CD4-positive, alpha-beta T cell treated with Interleukin-4 for 1 hour (primary cell): ENCODE data around the gene SPRY1.
A peak's percentile ranks its signal among the peaks of the same experiment; 100 is the strongest.

ENCODE experiments used
- DNase-seq, 2 donors: peaks; one replicate each; pipeline ENCODE4 v3.0.0-alpha.2; 2020 to 2022

The SPRY1 gene

GRCh38 chr4:123412091-123412505, 15.5 kb downstream of the SPRY1 start:
- DNase-seq, result no peak

GRCh38 chr4:123412700-123413512, 16.3 kb downstream of the SPRY1 start:
- no peak for DNase-seq

GRCh38 chr4:123415576-123415975, 19.0 kb downstream of the SPRY1 start:
- no peak for DNase-seq

- peak; percentile 26 to 42 for DNase-seq
Observed at GRCh38 chr4:123415977-123416376, 19.4 kb downstream of the SPRY1 start.

- DNase-seq, result no peak
Observed at GRCh38 chr4:123417813-123418212, 21.2 kb downstream of the SPRY1 start.

- DNase-seq, result no peak
Observed at GRCh38 chr4:123418351-123418931, 21.8 kb downstream of the SPRY1 start.

GRCh38 chr4:123419885-123420755, 23.5 kb downstream of the SPRY1 start:
- DNase-seq, result no peak

- DNase-seq, result peak in 1 of 2 donors; percentile 49
Observed at GRCh38 chr4:123421227-123421936, 24.8 kb downstream of the SPRY1 start.

GRCh38 chr4:123421937-123422781, 25.6 kb downstream of the SPRY1 start:
- peak in 1 of 2 donors; percentile 34 for DNase-seq

GRCh38 chr4:123423819-123424218, 27.2 kb downstream of the SPRY1 start:
- DNase-seq, result no peak

- DNase-seq, result no peak
Observed at GRCh38 chr4:123427951-123428350, 31.4 kb downstream of the SPRY1 start.

GRCh38 chr4:123430031-123430430, 33.4 kb downstream of the SPRY1 start:
- DNase-seq, result no peak

GRCh38 chr4:123430501-123430900, 33.9 kb downstream of the SPRY1 start:
- DNase-seq, result no peak

- DNase-seq, result no peak
Observed at GRCh38 chr4:123433573-123433972, 37.0 kb downstream of the SPRY1 start.

- no peak for DNase-seq
Observed at GRCh38 chr4:123433976-123434375, 37.4 kb downstream of the SPRY1 start.

- DNase-seq, result no peak
Observed at GRCh38 chr4:123435246-123436113, 38.9 kb downstream of the SPRY1 start.

GRCh38 chr4:123438031-123438430, 41.4 kb downstream of the SPRY1 start:
- no peak for DNase-seq

- DNase-seq, result peak in 1 of 2 donors; percentile 49
Observed at GRCh38 chr4:123443401-123444289, 47.0 kb downstream of the SPRY1 start.

- peak in 1 of 2 donors; percentile 60 for DNase-seq
Observed at GRCh38 chr4:123444290-123444731, 47.7 kb downstream of the SPRY1 start.
